HEK293 (cell line): ENCODE results near the gene LAMC2.

Experiments
- BCL11B ChIP-seq: fragments of 450-650 bp; formaldehyde crosslinking; IDR thresholded peaks from 2 replicates; pipeline ENCODE4 v1.5.1; 2016; ENCODE audit warnings: low read depth, missing biosample characterization, missing genetic modification characterization
- EGR2 ChIP-seq: fragments of 450-650 bp; formaldehyde crosslinking; IDR thresholded peaks from 2 replicates; pipeline ENCODE4 v1.5.1; 2016; ENCODE audit warnings: low read depth, missing biosample characterization, missing genetic modification characterization
- GLIS1 ChIP-seq: fragments of 450-650 bp; formaldehyde crosslinking; IDR thresholded peaks from 2 replicates; pipeline ENCODE4 v1.5.1; 2016; ENCODE audit warnings: missing biosample characterization, missing genetic modification characterization
- HOXD13 ChIP-seq: sonication (generic); formaldehyde crosslinking; IDR thresholded peaks from 2 replicates; pipeline ENCODE4 v1.8.0; 2022; ENCODE audit warnings: missing genetic modification reagents, borderline replicate concordance
- KLF10 ChIP-seq: fragments of 450-650 bp; IDR thresholded peaks from 2 replicates; pipeline ENCODE4 v1.5.1; 2018; ENCODE audit warnings: missing biosample characterization, mild to moderate bottlenecking, missing genetic modification characterization
- MYNN ChIP-seq: fragments of 450-650 bp; formaldehyde crosslinking; IDR thresholded peaks from 2 replicates; pipeline ENCODE4 v1.5.1; 2016; ENCODE audit warnings: missing biosample characterization, missing genetic modification characterization, borderline replicate concordance
- MZF1 ChIP-seq: fragments of 450-650 bp; formaldehyde crosslinking; IDR thresholded peaks from 2 replicates; pipeline ENCODE4 v1.5.1; 2017; ENCODE audit warnings: missing biosample characterization, missing genetic modification characterization, borderline replicate concordance
- PBX3 ChIP-seq: sonication (generic); formaldehyde crosslinking; IDR thresholded peaks from 2 replicates; pipeline ENCODE4 v1.8.1; 2022; ENCODE audit warnings: mild to moderate bottlenecking, moderate library complexity, missing genetic modification reagents
- PRDM10 ChIP-seq: fragments of 450-650 bp; formaldehyde crosslinking; IDR thresholded peaks from 2 replicates; pipeline ENCODE4 v1.5.1; 2016; ENCODE audit warnings: missing biosample characterization, missing genetic modification characterization
- REST ChIP-seq: fragments of 450-650 bp; formaldehyde crosslinking; IDR thresholded peaks from 2 replicates; pipeline ENCODE4 v1.5.1; 2016; ENCODE audit warnings: missing biosample characterization, missing genetic modification characterization
- SP7 ChIP-seq: fragments of 450-650 bp; formaldehyde crosslinking; IDR thresholded peaks from 2 replicates; pipeline ENCODE4 v1.5.1; 2016; ENCODE audit warnings: missing biosample characterization, missing genetic modification characterization
- YY1 ChIP-seq: fragments of 450-650 bp; formaldehyde crosslinking; IDR thresholded peaks from 2 replicates; pipeline ENCODE4 v1.5.1; 2018; ENCODE audit warnings: missing biosample characterization, missing genetic modification characterization
- ZBTB1 ChIP-seq: fragments of 450-650 bp; formaldehyde crosslinking; IDR thresholded peaks from 2 replicates; pipeline ENCODE4 v1.5.1; 2016; ENCODE audit warnings: missing biosample characterization, missing genetic modification characterization
- ZBTB6 ChIP-seq: fragments of 450-650 bp; formaldehyde crosslinking; IDR thresholded peaks from 2 replicates; pipeline ENCODE4 v1.5.1; 2017; ENCODE audit warnings: missing biosample characterization, missing genetic modification characterization
- ZIC2 ChIP-seq: fragments of 450-650 bp; formaldehyde crosslinking; IDR thresholded peaks from 2 replicates; pipeline ENCODE4 v1.5.1; 2016; ENCODE audit warnings: missing biosample characterization, missing genetic modification characterization
- ZNF133 ChIP-seq: fragments of 450-650 bp; formaldehyde crosslinking; IDR thresholded peaks from 2 replicates; pipeline ENCODE4 v1.5.1; 2016; ENCODE audit warnings: missing biosample characterization, missing genetic modification characterization
- ZNF140 ChIP-seq: fragments of 450-650 bp; formaldehyde crosslinking; IDR thresholded peaks from 2 replicates; pipeline ENCODE4 v1.5.1; 2016; ENCODE audit warnings: missing biosample characterization, missing genetic modification characterization
- ZNF23 ChIP-seq: fragments of 450-650 bp; formaldehyde crosslinking; IDR thresholded peaks from 2 replicates; pipeline ENCODE4 v1.5.1; 2016; ENCODE audit warnings: missing biosample characterization, missing genetic modification characterization, borderline replicate concordance
- ZNF26 ChIP-seq: fragments of 450-650 bp; formaldehyde crosslinking; IDR thresholded peaks from 2 replicates; pipeline ENCODE4 v1.5.1; 2016; ENCODE audit warnings: missing biosample characterization, missing genetic modification characterization
- ZNF266 ChIP-seq: fragments of 450-650 bp; formaldehyde crosslinking; IDR thresholded peaks from 2 replicates; pipeline ENCODE4 v1.5.1; 2016; ENCODE audit warnings: missing biosample characterization, missing genetic modification characterization, low read depth
- ZNF354C ChIP-seq: fragments of 450-650 bp; formaldehyde crosslinking; IDR thresholded peaks from 2 replicates; pipeline ENCODE4 v1.5.1; 2016; ENCODE audit warnings: missing biosample characterization, missing genetic modification characterization, low read depth, borderline replicate concordance
- ZNF416 ChIP-seq: fragments of 450-650 bp; formaldehyde crosslinking; IDR thresholded peaks from 2 replicates; pipeline ENCODE4 v1.5.1; 2016; ENCODE audit warnings: missing biosample characterization, missing genetic modification characterization
- ZNF449 ChIP-seq: fragments of 450-650 bp; formaldehyde crosslinking; IDR thresholded peaks from 2 replicates; pipeline ENCODE4 v1.5.1; 2017; ENCODE audit warnings: missing biosample characterization, mild to moderate bottlenecking, missing genetic modification characterization, moderate library complexity
- ZNF626 ChIP-seq: fragments of 450-650 bp; sonication (Bioruptor Pico); formaldehyde crosslinking; IDR thresholded peaks from 2 replicates; pipeline ENCODE4 v1.5.1; 2018; ENCODE audit warnings: missing biosample characterization, missing genetic modification characterization, inconsistent platforms
- ZNF843 ChIP-seq: fragments of 450-650 bp; formaldehyde crosslinking; IDR thresholded peaks from 2 replicates; pipeline ENCODE4 v1.5.1; 2016; ENCODE audit warnings: missing biosample characterization, missing genetic modification characterization
- ZXDB ChIP-seq: fragments of 450-650 bp; formaldehyde crosslinking; IDR thresholded peaks from 2 replicates; pipeline ENCODE4 v1.5.1; 2016; ENCODE audit warnings: missing biosample characterization, missing genetic modification characterization

Gene LAMC2

GRCh38 chr1:183185941-183186490, at the start of gene LAMC2 (continued):
- TF ChIP-seq BCL11B (no peak), ZNF416 (tag by site-specific recombination) (no peak), REST (tag by site-specific recombination) (no peak), EGR2 (tag by site-specific recombination) (no peak), ZBTB1 (tag by site-specific recombination) (no peak), PRDM10 (tag by site-specific recombination) (peak; percentile 38; the same call in 1 of the 2 replicates), PBX3 (no peak), YY1 (tag by site-specific recombination) (no peak), GLIS1 (no peak), ZNF449 (tag by site-specific recombination) (peak; percentile 95), ZNF843 (no peak), ZNF354C (no peak), ZIC2 (tag by site-specific recombination) (peak; percentile 34; the same call in 1 of the 2 replicates), ZXDB (tag by site-specific recombination) (peak; percentile 37; the same call in 1 of the 2 replicates), ZNF23 (no peak), MZF1 (tag by site-specific recombination) (no peak), SP7 (tag by site-specific recombination) (no peak), ZBTB6 (no peak), ZNF626 (no peak), ZNF140 (tag by site-specific recombination) (no peak), MYNN (no peak), ZNF266 (tag by site-specific recombination) (no peak), ZNF26 (tag by site-specific recombination) (no peak), KLF10 (tag by site-specific recombination) (no peak), ZNF133 (no peak), HOXD13 (CRISPR knock-in tag) (no peak)
